ENCODE results near the gene MOB2.
"Not testable (repeated sequence)": the region's sequence is repeated elsewhere in the genome, so short reads cannot be mapped to it uniquely, and the experiment has no call there.

The MOB2 gene

DNA sequence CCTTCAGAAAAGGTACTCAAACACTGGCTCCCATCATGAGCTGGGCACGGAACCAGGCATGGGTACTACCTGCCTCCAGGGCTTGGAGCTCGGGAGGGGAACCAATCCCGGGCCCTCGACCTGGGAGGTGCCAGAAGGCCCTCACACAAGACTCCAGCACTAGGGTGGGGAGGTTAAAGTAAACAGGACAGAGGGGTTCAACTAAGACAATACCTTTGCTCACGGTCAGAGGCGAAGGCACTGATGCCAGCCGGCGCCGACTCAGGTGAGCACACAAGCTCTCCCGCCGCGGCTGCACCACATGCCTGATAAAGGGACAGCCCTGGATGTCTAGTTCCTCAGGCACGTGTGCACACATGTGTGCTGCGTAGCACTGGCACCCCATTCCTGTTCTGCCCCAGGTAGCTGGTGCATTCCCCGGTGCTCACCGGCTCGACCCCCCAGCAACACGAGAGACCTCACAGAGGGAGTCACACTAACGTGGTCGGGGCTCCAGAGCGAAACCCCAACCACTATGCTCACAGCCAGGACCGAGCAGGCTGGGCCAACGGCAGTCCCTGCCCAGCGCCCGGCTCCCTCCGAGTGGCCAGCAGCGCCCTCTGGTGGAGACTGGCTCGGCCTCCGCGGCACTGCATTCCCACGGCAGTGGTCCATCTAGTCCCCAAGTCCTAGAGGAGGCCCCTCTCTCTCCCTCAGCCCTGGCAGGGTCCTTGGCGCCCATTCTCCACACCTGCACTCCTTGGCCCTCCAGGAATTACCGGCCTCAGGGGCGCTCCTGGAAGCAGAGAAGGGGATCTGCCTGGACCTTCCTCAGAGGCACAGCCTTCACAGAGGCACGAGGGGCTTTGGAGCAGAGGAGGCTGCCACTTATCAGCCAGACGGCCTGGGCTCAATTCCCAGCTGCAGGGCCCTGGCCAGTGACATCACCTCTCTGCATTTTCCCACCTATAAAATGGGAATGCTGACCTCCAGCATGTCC, 28.8 kb upstream of the MOB2 start:
- Histone ChIP-seq H3K27ac (no peak overlapping the region), H3K9ac (ENCODE audit: insufficient read length) (no peak overlapping the region), H3K4me3 (no peak overlapping the region), H3K36me3 (ENCODE audit: insufficient read depth, low read length) (no peaks in the 10 kb centered on the region), H3K9me3 (ENCODE audit: low read depth, low read length) (no peaks in the 10 kb centered on the region)
- DNase-seq (ENCODE audit: low read depth, low spot score), result no peak
- TF ChIP-seq FOXP2 (optimal IDR thresholded peaks at IDR 0.05; ENCODE audit: control extremely low read depth, extremely low read length, insufficient read depth) (no peak), EZH2 (IDR thresholded peaks at IDR 0.05) (no peak)

GRCh38 chr11:1514336-1515061, 27.9 kb upstream of the MOB2 start:
- Histone ChIP-seq H3K4me3 (no peak overlapping the region), H3K9me3 (ENCODE audit: low read depth, low read length) (no peaks in the 10 kb centered on the region), H3K9ac (ENCODE audit: insufficient read length) (no peak overlapping the region), H3K27ac (no peak overlapping the region), H3K36me3 (ENCODE audit: insufficient read depth, low read length) (no peaks in the 10 kb centered on the region)
- TF ChIP-seq FOXP2 (optimal IDR thresholded peaks at IDR 0.05; ENCODE audit: control extremely low read depth, extremely low read length, insufficient read depth) (no peak), POLR2AphosphoS5 (IDR thresholded peaks at IDR 0.05; ENCODE audit: borderline replicate concordance, low read depth, low read length) (no peak), EZH2 (IDR thresholded peaks at IDR 0.05) (no peak)
- no peak for DNase-seq (ENCODE audit: low read depth, low spot score)

GRCh38 chr11:1513326-1514296, 27.0 kb upstream of the MOB2 start:
- Histone ChIP-seq H3K9ac (ENCODE audit: insufficient read length) (no peak overlapping the region), H3K36me3 (ENCODE audit: insufficient read depth, low read length) (no peaks in the 10 kb centered on the region), H3K9me3 (ENCODE audit: low read depth, low read length) (no peaks in the 10 kb centered on the region), H3K4me3 (no peak overlapping the region), H3K27ac (no peak overlapping the region)
- no peak for DNase-seq (ENCODE audit: low read depth, low spot score)
- TF ChIP-seq EZH2 (IDR thresholded peaks at IDR 0.05) (no peak), FOXP2 (optimal IDR thresholded peaks at IDR 0.05; ENCODE audit: control extremely low read depth, extremely low read length, insufficient read depth) (no peak), POLR2AphosphoS5 (IDR thresholded peaks at IDR 0.05; ENCODE audit: borderline replicate concordance, low read depth, low read length) (no peak)

DNA sequence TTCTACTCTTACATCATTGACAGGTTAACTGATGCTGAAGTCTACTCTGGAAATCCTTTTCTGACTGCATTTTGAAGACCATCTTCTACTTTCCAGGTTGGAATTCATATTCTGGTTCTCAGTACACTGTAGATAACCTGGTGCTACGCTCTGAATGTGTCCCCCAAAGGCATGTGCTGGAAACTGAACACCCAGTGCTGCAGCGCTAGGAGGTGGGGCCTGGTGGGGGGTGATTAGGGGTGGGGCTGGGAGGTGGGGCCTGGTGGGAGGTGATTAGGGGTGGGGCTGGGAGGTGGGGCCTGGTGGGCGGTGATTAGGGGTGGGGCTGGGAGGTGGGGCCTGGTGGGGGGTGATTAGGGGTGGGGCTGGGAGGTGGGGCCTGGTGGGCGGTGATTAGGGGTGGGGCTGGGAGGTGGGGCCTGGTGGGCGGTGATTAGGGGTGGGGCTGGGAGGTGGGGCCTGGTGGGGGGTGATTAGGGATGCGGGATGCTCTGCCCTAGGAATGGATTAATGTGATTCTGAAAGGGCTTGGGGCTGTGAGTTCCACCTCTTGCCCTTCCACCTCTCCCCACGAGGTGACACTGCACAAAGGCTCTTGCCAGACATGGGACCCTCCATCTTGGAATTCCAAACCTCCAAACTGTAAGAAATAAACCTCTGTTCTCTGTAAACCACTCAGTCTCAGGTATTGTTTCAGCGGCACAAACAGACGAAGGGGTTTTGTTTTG, 26.1 kb upstream of the MOB2 start:
- not testable (repeated sequence) for H3K4me3 ChIP-seq; H3K9ac ChIP-seq (ENCODE audit: insufficient read length); H3K9me3 ChIP-seq (ENCODE audit: low read depth, low read length); DNase-seq (ENCODE audit: low read depth, low spot score); H3K27ac ChIP-seq; H3K36me3 ChIP-seq (ENCODE audit: insufficient read depth, low read length)

DNA sequence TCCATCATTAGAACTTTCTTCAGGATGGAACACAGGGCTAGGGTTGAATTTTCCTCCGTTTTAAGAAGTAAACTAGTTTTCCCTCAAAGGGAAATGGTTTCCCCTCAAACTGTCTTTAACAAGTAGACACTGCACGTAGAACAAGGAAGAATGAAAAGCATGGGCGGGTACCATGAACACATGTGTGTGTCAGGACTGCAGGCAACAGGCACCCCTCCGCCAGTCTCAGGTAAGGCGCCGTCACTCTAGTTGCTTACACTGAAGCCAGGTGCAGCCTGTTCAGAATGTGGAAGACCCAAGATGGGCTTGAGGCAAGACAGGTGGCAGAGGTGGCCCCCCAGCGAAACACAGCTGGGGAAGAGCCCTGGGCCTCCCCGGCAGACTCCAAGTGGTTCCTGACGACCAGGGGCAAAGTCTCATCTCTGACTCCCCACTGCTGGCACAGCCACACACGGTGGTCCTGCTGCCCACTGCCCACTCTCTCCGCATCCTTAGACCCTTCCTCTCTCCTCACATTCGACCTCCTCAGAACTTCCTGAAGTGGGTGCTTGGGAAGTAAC, 25.4 kb upstream of the MOB2 start:
- DNase-seq (ENCODE audit: low read depth, low spot score), result no peak
- no peaks in the 10 kb centered on the region for H3K36me3 ChIP-seq (ENCODE audit: insufficient read depth, low read length)
- no peak overlapping the region for H3K4me3 ChIP-seq
- no peak overlapping the region for H3K27ac ChIP-seq
- TF ChIP-seq FOXP2 (optimal IDR thresholded peaks at IDR 0.05; ENCODE audit: control extremely low read depth, extremely low read length, insufficient read depth) (no peak), POLR2AphosphoS5 (IDR thresholded peaks at IDR 0.05; ENCODE audit: borderline replicate concordance, low read depth, low read length) (no peak), EZH2 (IDR thresholded peaks at IDR 0.05) (no peak)
- H3K9me3 ChIP-seq (ENCODE audit: low read depth, low read length), result no peaks in the 10 kb centered on the region
- H3K9ac ChIP-seq (ENCODE audit: insufficient read length), result no peak overlapping the region

DNA sequence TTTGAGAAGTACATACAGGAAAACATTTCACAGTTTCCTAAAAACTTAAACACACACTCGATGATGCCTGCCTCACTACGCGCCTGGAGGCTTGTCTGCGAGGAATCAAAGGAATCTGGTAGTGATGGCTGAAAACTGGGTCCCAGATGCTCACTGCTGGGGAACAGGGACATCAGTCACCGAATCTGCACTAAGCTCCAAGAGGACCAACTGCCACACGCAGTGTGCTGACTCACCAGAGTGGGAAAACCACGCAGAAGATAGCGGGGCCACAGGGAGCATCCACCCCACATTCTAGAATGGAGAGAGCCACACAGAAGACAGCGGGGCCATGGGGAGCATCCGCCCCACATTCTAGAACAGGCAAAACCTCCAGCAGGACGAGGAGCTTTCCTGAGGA, 24.3 kb upstream of the MOB2 start:
- no peaks in the 10 kb centered on the region for H3K36me3 ChIP-seq (ENCODE audit: insufficient read depth, low read length)
- no peak for TF ChIP-seq EZH2 (IDR thresholded peaks at IDR 0.05)
- no peak for TF ChIP-seq FOXP2 (optimal IDR thresholded peaks at IDR 0.05; ENCODE audit: control extremely low read depth, extremely low read length, insufficient read depth)
- TF ChIP-seq POLR2AphosphoS5 (IDR thresholded peaks at IDR 0.05; ENCODE audit: borderline replicate concordance, low read depth, low read length), result no peak
- no peak for DNase-seq (ENCODE audit: low read depth, low spot score)
- H3K4me3 ChIP-seq, result no peak overlapping the region
- H3K27ac ChIP-seq, result no peak overlapping the region
- no peaks in the 10 kb centered on the region for H3K9me3 ChIP-seq (ENCODE audit: low read depth, low read length)
- no peak overlapping the region for H3K9ac ChIP-seq (ENCODE audit: insufficient read length)

DNA sequence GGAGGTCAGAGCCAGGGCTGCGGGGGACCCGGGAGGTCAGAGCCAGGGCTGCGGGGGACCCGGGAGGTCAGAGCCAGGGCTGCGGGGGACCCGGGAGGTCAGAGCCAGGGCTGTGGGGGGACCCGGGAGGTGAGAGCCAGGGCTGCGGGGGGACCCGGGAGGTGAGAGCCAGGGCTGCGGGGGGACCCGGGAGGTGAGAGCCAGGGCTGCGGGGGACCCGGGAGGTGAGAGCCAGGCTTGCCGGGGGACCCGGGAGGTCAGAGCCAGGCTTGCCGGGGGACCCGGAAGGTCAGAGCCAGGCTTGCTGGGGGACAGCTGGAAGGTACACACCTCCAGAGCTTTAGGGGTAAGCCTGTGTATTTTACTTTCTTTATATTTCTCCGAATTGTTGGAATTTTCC, 23.8 kb upstream of the MOB2 start:
- not testable (repeated sequence) for H3K9me3 ChIP-seq (ENCODE audit: low read depth, low read length); H3K4me3 ChIP-seq; H3K27ac ChIP-seq; DNase-seq (ENCODE audit: low read depth, low spot score); H3K9ac ChIP-seq (ENCODE audit: insufficient read length); H3K36me3 ChIP-seq (ENCODE audit: insufficient read depth, low read length)

Measured in SK-N-MC (cell line).